ENCODE data around the gene HIP1R. TPM values are rescaled to one million over a fixed set of nuclear protein-coding genes. Genes with fewer than 3 reads are reported as not detected.
"Not testable (repeated sequence)": the region's sequence is repeated elsewhere in the genome, so short reads cannot be mapped to it uniquely, and the experiment has no call there.

HIP1R gene
- total and polyA plus RNA-seq, 3 donors from 2014 or later = 20.1 to 41.7 (median 34.3) TPM

DNA sequence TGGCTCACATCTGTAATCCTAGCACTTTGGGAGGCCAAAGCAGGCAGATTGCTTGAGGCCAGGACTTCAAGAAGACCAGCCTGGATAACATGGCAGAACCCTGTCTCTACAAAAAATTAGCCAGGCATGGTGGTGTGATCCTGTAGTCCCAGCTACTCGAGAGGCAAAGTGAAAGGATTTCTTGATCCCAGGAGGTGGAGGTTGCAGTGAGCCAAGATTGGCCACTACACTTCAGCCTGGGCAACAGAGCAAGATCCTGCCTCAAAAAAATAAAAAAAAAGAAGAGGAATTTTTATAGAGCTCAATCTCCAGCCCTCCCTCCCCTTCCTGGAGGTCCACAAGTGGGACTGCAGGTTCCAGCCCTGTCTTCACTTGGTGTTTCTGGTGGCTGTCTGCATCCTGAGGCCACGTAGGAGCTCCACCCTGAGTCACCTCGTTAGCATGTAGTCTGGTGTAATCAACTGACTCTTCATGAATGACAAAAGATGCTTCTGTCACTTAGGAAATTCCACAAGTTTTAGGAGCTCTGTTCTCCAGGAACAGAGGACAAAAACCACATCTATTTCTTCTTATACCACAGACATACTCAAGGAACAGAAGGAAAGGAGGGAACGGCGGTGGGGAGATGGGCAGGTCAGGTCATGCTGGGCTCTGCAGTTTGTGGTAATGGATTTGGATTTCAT is 44.7 kb upstream of the HIP1R start:
- Histone ChIP-seq H3K4me1 (no peaks in the 10 kb centered on the region), H3K36me3 (ENCODE audit: low read depth, missing control alignments) (no peaks in the 10 kb centered on the region), H3K27me3 (no peaks in the 10 kb centered on the region), H3K9me3 (no peaks in the 10 kb centered on the region), H3K4me3 (no peak overlapping the region), H3K27ac (no peak overlapping the region)
- intact Hi-C loops (cut with DNase I; ENCODE audit: low total_unique reads) = no loop called here
- no peak for TF ChIP-seq POLR2A (IDR thresholded peaks at IDR 0.05)
- DNase-seq = no peak
- whole genome bisulfite sequencing, 2 donors = 89 to 93% methylated on average over 5 of the region's 5 CpGs

DNA sequence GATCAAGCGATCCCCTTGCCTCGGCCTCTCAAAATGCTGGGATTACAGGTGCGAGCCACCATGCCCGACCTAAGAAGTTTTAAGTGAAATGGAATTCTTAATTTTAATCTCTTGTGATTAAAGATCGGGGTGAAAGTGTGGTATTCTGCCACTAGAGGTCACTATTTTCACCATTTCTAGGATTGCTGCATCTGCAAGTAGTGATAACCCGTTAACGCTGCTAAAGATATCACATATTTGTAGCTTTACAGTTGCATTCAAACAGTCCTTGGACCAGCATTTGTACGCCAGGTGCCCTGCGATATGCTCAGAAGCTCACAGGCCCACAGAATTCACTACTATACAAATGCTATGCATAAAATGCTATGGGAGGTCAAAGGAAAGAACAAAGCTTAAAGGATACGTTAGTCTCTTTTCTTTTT is 41.6 kb upstream of the HIP1R start:
- H3K27me3 ChIP-seq = no peaks in the 10 kb centered on the region
- H3K36me3 ChIP-seq (ENCODE audit: low read depth, missing control alignments) = no peaks in the 10 kb centered on the region
- TF ChIP-seq POLR2A (IDR thresholded peaks at IDR 0.05) = no peak
- TF ChIP-seq, protein P1, sequence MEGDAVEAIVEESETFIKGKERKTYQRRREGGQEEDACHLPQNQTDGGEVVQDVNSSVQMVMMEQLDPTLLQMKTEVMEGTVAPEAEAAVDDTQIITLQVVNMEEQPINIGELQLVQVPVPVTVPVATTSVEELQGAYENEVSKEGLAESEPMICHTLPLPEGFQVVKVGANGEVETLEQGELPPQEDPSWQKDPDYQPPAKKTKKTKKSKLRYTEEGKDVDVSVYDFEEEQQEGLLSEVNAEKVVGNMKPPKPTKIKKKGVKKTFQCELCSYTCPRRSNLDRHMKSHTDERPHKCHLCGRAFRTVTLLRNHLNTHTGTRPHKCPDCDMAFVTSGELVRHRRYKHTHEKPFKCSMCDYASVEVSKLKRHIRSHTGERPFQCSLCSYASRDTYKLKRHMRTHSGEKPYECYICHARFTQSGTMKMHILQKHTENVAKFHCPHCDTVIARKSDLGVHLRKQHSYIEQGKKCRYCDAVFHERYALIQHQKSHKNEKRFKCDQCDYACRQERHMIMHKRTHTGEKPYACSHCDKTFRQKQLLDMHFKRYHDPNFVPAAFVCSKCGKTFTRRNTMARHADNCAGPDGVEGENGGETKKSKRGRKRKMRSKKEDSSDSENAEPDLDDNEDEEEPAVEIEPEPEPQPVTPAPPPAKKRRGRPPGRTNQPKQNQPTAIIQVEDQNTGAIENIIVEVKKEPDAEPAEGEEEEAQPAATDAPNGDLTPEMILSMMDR (IDR thresholded peaks at IDR 0.05) = peak; percentile 45 to 87 (median 63)
- H3K4me1 ChIP-seq = no peaks in the 10 kb centered on the region
- DNase-seq = no peak
- WGBS, 2 donors = 36 to 49% methylated on average over 10 of the region's 10 CpGs
- H3K27ac ChIP-seq = no peak overlapping the region
- no peaks in the 10 kb centered on the region for H3K9me3 ChIP-seq
- intact Hi-C loops (cut with DNase I; ENCODE audit: low total_unique reads) = no loop called here
- no peak overlapping the region for H3K4me3 ChIP-seq

DNA sequence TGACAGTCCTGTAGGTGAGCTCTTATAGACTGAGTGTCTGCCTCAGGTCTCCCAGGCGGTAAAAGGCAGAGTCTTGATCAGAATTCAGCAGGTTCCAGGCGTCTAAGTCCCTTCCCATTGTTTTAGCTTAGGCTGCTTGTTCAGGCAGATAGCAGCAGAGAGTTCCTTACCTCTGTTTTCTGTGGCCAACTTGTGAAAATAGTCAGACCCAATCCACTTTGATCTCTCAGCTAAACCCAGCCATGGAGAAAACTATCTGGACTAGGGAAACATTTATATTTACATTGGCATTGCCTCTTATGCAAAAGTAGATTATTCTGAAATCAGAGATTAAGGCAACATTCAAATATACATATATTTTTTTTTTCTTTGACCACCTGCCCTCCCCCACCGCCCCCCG is 39.5 kb upstream of the HIP1R start:
- H3K27ac ChIP-seq = no peak overlapping the region
- no peaks in the 10 kb centered on the region for H3K36me3 ChIP-seq (ENCODE audit: low read depth, missing control alignments)
- H3K4me3 ChIP-seq = no peak overlapping the region
- no peaks in the 10 kb centered on the region for H3K27me3 ChIP-seq
- intact Hi-C loops (cut with DNase I; ENCODE audit: low total_unique reads) = no loop called here
- DNase-seq = no peak
- no peaks in the 10 kb centered on the region for H3K4me1 ChIP-seq
- TF ChIP-seq POLR2A (IDR thresholded peaks at IDR 0.05) = no peak
- TF ChIP-seq, protein P1 (IDR thresholded peaks at IDR 0.05) = no peak
- 83 to 89% methylated on average over 4 of the region's 4 CpGs for WGBS, 2 donors
- H3K9me3 ChIP-seq = no peaks in the 10 kb centered on the region

DNA sequence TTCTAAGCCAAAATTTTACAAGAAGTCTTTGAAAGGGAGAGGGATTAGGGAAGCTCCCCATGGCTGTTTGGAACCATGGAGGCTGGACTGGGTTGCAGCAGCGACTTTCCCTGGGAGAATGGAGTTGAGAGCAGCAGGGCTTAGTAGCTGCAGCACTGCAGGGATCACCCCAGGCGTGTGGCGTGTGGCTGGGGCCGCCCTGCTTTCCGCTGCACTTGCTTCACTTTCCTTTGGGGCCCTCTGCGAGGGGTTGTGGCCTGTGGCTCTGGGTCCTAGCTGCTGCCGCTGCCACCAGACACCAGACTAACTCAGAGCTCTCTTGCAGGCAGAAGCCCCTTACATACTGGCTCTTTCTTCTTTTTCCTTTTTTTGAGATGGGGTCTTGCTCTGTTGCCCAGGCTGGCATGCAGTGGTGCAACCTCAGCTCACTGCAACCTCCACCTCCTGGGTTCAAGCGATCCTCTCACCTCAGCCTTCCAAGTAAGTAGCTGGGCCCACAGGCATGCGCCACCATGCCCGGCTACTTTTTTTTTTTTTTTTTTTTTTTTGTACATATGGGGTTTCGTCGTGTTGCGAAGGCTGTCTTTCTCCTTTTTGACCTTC is 35.5 kb upstream of the HIP1R start:
- DNase-seq = no peak
- H3K9me3 ChIP-seq = no peaks in the 10 kb centered on the region
- no peak overlapping the region for H3K27ac ChIP-seq
- intact Hi-C loops (cut with DNase I; ENCODE audit: low total_unique reads) = no loop called here
- no peaks in the 10 kb centered on the region for H3K4me1 ChIP-seq
- no peaks in the 10 kb centered on the region for H3K36me3 ChIP-seq (ENCODE audit: low read depth, missing control alignments)
- H3K27me3 ChIP-seq = no peaks in the 10 kb centered on the region
- no peak for TF ChIP-seq POLR2A (IDR thresholded peaks at IDR 0.05)
- TF ChIP-seq, protein P1 (IDR thresholded peaks at IDR 0.05) = no peak
- no peak overlapping the region for H3K4me3 ChIP-seq
- WGBS, 2 donors = 87 to 88% methylated on average over 13 of the region's 13 CpGs

DNA sequence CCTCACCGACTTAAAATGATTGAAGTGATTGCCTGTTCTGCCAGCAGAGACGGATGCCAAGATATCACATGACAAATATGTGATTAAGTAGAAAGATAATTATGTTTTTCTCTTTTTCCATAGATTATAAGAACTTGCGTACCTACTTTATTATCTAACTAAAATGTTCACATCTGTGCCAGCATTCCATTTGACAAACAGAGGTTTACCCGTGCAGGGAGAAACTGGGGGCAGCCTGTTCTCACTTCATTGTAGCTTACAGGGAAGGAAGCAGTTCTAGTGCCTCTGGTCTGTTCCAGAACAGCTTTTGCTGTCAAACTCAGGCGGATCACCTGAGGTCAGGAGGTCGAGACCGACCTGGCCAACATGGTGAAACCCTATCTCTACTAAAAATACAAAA is 31.3 kb upstream of the HIP1R start:
- no peak for DNase-seq
- no peaks in the 10 kb centered on the region for H3K9me3 ChIP-seq
- H3K4me1 ChIP-seq = no peaks in the 10 kb centered on the region
- no peak overlapping the region for H3K27ac ChIP-seq
- H3K36me3 ChIP-seq (ENCODE audit: low read depth, missing control alignments) = no peaks in the 10 kb centered on the region
- no peak overlapping the region for H3K4me3 ChIP-seq
- WGBS, 2 donors = 80% methylated on average over 7 of the region's 7 CpGs
- TF ChIP-seq POLR2A (IDR thresholded peaks at IDR 0.05) = no peak
- TF ChIP-seq, protein P1 (IDR thresholded peaks at IDR 0.05) = no peak
- intact Hi-C loops (cut with DNase I; ENCODE audit: low total_unique reads) = no loop called here
- no peaks in the 10 kb centered on the region for H3K27me3 ChIP-seq

DNA sequence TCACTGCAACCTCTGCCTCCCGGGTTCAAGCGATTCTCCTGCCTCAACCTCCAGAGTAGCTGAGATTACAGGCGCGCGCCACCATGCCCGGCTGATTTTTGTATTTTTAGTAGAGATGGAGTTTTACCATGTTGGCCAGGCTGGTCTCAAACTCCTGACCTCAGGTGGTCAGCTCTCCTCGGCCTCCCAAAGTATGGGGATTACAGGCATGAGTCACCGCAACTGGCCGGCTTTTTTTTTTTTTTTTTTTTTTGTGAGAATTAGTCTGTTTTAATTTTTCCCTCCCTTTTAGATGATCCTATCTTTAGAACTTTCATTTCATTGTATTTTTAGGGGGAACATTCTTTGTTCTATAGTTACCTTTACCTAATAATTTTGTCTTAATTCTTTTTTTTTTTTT is 30.3 kb upstream of the HIP1R start:
- intact Hi-C loops (cut with DNase I; ENCODE audit: low total_unique reads); H3K4me3 ChIP-seq; H3K9me3 ChIP-seq; H3K27me3 ChIP-seq; DNase-seq; H3K4me1 ChIP-seq; H3K27ac ChIP-seq; H3K36me3 ChIP-seq (ENCODE audit: low read depth, missing control alignments): not testable (repeated sequence)
- 92 to 97% methylated on average over 9 of the region's 9 CpGs for WGBS, 2 donors
